ENCODE measurements around the gene PTPRK.

GRCh38 chr6:128487746-128488145, 32.7 kb downstream of the PTPRK start:
- TF ChIP-seq POLR2A (IDR thresholded peaks at IDR 0.05; ENCODE audit: low read depth, low read length): no peak
- TF ChIP-seq SREBF2 (IDR thresholded peaks at IDR 0.05; ENCODE audit: low read length): no peak
- no peak for TF ChIP-seq POLR2AphosphoS2 (IDR thresholded peaks at IDR 0.05; ENCODE audit: low read depth, low read length)
- no peak for TF ChIP-seq BCLAF1 (IDR thresholded peaks at IDR 0.05)
- TF ChIP-seq RFX5 (IDR thresholded peaks at IDR 0.05; ENCODE audit: low read depth, low read length): no peak
- no peak for TF ChIP-seq ETV6 (conservative IDR thresholded peaks at IDR 0.05 in 1 of 2, IDR thresholded peaks at IDR 0.05 in 1 of 2; ENCODE audit: borderline replicate concordance in 1 of 2, low read depth in 1 of 2)
- TF ChIP-seq KDM1A (IDR thresholded peaks at IDR 0.05; ENCODE audit: borderline replicate concordance): no peak
- no peak for TF ChIP-seq ZNF274 (IDR thresholded peaks at IDR 0.05; ENCODE audit: insufficient read depth, insufficient read length)
- TF ChIP-seq CTCF (IDR thresholded peaks at IDR 0.05 in 2 of 3, conservative IDR thresholded peaks at IDR 0.05 in 1 of 3; ENCODE audit: control insufficient read depth in 2 of 3, extremely low read depth in 1 of 3, insufficient read depth in 1 of 3, low read depth in 3 of 3, low read length in 3 of 3): no peak
- no peak for TF ChIP-seq BRCA1 (IDR thresholded peaks at IDR 0.05; ENCODE audit: low read depth, low read length)
- no peak for TF ChIP-seq RB1 (IDR thresholded peaks at IDR 0.05; ENCODE audit: borderline replicate concordance)
- no peak for TF ChIP-seq CHD2 (IDR thresholded peaks at IDR 0.05; ENCODE audit: borderline replicate concordance, low read depth, low read length)

Data from GM12878 (cell line).